C4-2B (cell line): ENCODE data around the gene CYP3A5.
"Not testable (repeated sequence)": the region's sequence is repeated elsewhere in the genome, so short reads cannot be mapped to it uniquely, and the experiment has no call there.

Experiments used
- H3K27ac ChIP-seq: fragments of 450-650 bp; 2 replicates; pipeline ENCODE4 v1.5.1; 2017
- ZFX ChIP-seq: fragments of 450-650 bp; IDR thresholded peaks from 2 replicates; pipeline ENCODE4 v1.6.1; 2017
- TF ChIP-seq, protein P1 (sequence below): fragments of 450-650 bp; conservative IDR thresholded peaks from 2 replicates; pipeline ENCODE4 v1.5.1; 2017; ENCODE audit warnings: mild to moderate bottlenecking

The CYP3A5 gene

DNA sequence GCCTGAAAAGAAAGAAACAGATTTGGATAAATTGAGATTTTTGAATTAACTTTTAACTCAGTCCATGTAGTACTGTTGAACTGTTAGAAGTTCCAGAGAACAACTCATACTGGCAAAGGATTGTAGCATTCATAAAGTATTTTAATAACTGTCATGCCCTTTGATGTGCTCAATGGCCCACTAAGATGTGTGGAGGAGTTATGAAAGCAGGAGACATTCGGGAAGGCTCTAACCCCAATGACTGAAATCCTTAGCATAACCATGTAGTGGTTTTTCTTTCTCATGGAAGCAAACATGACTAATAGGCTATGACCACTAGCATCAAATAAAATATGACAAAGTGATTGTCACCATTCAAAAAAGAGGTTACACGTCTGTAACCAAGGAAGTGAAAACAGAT lies 29.5 kb upstream of the CYP3A5 start:
- TF ChIP-seq ZFX, result no peak
- TF ChIP-seq, protein P1, sequence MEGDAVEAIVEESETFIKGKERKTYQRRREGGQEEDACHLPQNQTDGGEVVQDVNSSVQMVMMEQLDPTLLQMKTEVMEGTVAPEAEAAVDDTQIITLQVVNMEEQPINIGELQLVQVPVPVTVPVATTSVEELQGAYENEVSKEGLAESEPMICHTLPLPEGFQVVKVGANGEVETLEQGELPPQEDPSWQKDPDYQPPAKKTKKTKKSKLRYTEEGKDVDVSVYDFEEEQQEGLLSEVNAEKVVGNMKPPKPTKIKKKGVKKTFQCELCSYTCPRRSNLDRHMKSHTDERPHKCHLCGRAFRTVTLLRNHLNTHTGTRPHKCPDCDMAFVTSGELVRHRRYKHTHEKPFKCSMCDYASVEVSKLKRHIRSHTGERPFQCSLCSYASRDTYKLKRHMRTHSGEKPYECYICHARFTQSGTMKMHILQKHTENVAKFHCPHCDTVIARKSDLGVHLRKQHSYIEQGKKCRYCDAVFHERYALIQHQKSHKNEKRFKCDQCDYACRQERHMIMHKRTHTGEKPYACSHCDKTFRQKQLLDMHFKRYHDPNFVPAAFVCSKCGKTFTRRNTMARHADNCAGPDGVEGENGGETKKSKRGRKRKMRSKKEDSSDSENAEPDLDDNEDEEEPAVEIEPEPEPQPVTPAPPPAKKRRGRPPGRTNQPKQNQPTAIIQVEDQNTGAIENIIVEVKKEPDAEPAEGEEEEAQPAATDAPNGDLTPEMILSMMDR, result no peak
- no peak overlapping the region for H3K27ac ChIP-seq

DNA sequence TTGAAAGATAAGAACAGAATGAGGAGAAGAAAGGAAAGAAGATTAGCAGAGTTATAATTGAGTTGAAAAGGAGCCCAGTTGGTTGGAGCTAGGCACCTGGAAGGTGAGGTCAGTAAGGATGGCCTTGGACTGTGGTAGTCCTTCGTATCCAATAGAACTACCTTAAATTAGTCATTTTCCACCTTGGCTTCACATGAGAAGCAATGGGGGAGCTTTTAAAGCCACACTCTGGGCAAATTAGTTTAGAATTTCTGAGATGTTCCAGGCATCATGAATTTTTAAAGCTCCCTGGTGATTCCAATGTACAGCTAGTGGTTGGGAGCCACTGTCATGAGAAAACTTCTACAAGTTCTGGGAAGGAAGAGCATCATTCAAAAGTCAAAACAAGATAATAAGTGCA lies 27.3 kb upstream of the CYP3A5 start:
- no peak for TF ChIP-seq ZFX
- TF ChIP-seq, protein P1, result no peak

DNA sequence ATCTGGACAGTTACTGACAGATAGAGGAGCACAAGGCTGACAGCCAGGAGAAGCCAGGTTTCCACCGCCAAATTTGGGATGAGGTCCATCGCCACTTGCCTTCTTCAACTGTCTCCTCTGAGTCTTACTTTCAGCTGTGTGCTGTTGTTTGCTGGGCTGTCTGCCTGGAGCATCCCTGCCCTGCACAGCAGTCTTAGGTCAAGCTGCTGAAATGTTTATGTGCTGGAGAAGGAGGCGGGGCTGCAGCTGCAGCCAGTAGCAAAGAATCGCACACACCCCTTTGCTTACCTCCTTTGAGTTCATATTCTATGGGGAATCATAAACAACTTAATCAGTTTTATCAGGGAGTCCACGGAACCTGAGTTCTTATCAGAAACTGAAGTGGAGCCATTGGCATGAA lies 20.1 kb upstream of the CYP3A5 start:
- no peak overlapping the region for H3K27ac ChIP-seq
- TF ChIP-seq, protein P1, result no peak
- no peak for TF ChIP-seq ZFX

More for the DNA sequence above, 27.3 kb upstream of the CYP3A5 start:
- no peak overlapping the region for H3K27ac ChIP-seq

DNA sequence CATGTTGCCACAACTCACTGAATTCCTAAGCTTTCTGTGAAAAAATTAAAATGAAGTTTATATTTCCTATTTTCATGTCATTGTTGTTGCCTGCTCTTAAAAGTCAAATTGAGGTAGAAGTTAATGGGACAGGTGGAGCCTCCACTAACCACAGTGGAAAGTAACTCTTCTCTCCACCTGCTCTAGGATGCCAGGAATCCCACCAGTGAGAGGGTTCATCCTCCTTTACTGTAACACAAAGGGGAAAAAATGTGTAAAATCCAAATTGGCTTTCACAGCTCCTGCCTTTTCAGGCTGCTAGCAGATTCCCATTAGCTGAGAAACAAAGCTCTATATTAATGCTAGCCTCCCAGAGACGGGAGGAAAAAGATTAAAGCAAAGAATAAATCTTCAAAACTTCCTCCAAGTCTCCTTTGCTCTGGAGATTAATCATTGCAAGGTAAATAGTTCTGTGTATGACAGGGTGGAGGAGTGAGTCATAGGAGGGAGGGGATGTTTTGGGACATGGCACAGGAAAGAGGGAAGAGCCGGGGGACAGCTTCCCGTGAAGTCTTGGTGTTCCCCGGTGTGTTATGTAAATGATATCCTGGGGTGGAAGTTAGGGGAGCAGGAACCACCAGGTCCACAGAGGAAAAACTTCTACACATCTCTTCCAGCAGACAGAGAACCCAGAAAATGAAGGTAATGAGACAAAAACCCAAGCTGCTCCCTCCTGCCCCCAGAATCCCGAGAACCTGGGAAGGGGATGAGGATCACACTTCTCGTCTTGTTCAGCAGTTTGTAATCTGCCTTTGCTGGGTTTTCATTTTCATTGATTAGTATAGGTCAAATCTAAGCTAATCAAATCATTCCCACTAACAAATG lies 19.3 kb upstream of the CYP3A5 start:
- H3K27ac ChIP-seq, result not testable (repeated sequence)

DNA sequence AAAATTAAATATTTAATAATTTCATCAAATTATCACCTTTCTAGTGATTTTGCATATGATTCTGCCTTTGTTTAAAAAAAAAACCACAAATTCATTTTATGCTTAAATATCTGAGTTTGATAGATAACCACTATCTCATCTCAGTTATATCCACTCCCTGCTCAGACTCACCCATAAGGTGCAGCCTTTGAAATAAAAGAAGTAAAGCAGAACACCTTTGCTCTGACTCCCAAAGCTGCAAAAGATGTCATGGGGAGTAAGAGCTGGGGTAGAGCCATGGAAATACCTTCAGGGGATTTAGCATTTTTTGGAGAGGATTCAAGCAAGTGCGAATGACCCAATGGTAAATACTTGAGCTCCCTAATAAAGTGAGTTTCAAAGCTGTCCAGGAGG lies 15.1 kb upstream of the CYP3A5 start:
- TF ChIP-seq, protein P1, result no peak
- no peak for TF ChIP-seq ZFX
- H3K27ac ChIP-seq, result no peak overlapping the region

DNA sequence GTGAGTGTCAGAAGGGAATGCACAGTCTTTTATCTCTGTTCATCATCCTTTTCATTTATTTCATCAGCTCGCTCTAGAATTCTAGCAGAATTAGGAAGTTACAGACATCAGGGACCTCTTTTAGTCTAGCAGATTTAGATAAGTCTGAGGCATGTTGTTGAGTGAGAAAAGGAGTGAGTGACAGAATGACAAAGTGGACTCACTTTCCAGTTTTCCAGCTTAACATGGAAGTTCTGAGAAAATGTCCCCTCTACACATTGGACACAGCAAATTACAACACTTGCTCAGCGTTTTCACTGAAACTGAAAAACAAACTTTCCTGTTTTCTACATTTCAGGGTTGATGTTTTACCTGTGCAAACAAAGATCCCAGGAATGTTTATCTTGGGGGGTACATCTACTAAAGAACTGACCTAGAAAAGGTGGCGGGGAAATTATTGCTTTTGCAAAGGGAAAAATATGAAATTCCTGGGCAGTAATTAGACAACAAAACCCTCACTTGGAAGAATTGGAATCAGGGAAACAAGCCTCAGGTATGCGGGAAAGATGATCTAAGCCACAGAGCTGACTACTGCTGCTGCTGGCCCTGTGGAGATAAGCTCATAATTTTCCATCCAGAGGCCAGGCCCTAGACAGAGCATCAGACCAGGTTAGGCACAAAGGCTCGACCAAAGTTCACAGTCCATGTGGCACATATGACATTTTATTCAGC lies 14.6 kb upstream of the CYP3A5 start:
- TF ChIP-seq ZFX, result no peak
- TF ChIP-seq, protein P1, result no peak

DNA sequence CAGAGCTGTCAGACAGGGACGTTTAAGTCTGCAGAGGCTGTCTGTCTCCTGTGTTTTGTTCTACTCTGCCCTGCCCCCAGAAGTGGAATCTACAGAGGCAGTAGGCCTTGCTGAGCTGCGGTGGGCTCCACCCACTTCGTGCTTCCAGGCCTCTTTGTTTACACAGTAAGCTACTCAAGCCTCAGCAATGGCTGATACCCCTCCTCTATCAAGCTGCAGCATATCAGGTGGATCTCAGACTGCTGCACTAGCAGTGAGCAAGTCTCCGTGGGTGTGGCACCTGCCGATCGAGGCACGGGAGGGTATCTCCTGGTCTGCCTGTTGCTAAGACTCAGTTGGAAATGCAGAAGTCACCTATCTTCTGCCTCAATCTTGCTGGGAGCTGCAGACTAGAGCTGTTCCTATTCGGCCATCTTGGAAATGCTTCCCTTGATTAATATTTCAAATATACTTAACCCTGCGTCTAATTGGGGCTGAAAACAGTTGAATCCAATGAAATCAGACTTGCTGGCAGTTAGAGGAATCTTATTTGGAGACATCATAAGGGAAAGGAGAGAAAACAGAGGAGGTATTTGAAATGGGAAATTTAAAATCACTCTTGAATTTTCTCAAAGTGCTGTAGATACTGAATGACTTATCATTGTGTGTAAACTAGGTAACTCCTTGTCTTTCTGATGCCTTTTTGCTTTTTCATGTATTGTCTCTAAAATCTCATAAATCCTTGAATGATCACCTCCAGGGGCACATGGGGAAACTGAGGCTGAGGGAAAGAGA lies 13.8 kb upstream of the CYP3A5 start:
- TF ChIP-seq, protein P1, result no peak
- TF ChIP-seq ZFX, result no peak
- no peak overlapping the region for H3K27ac ChIP-seq

More for the DNA sequence above, 14.6 kb upstream of the CYP3A5 start:
- no peak overlapping the region for H3K27ac ChIP-seq
